Cardiac atrium fibroblast (primary cell): ENCODE results near the gene OXT. TPM values are rescaled to one million over a fixed set of nuclear protein-coding genes. Genes with fewer than 3 reads are reported as not detected.

Experiments
- total RNA-seq: library from RNA; depleted of rRNA; stranded (reverse); fragments of >200 nt; gene quantifications from 2 replicates; pipeline ENCODE4 v1.2.3, GENCODE V29; 2015

The OXT gene
- not detected in 2 replicates for total RNA-seq

GRCh38 chr20:3071610-3072529, at the start of gene OXT:
Gene OXT (plus strand): TSS chr20:3071620. CDS start chr20:3071656, 36 bp downstream.

GRCh38 chr20:3043322-3043721, 28.1 kb upstream of the OXT start, which contains the start of gene GNRH2:
Gene GNRH2 (plus strand): TSS chr20:3043622. CDS start chr20:3044415, 793 bp downstream.

GRCh38 chr20:3045816-3046676, 25.4 kb upstream of the OXT start, which contains the start of gene MRPS26:
Gene MRPS26 (plus strand): TSS chr20:3046052. CDS start chr20:3046069, 17 bp downstream.

GRCh38 chr20:3084283-3084985, 13.0 kb downstream of the OXT start, which contains the start of gene AVP:
Gene AVP (minus strand): TSS chr20:3084724. CDS start chr20:3084674, 50 bp downstream.

Other genes starting within 250 kb of the OXT start
- gene PCED1A, start 231.0 kb upstream of the OXT start, total RNA-seq, result 21.9 and 36.6 TPM in 2 replicates
- 31.1 and 40.6 TPM in 2 replicates for gene VPS16, start 230.9 kb upstream of the OXT start, total RNA-seq
- gene PTPRA, start 198.1 kb upstream of the OXT start, total RNA-seq, result 46.0 and 61.7 TPM in 2 replicates
- not detected in 2 replicates for gene GNRH2, start 28.0 kb upstream of the OXT start, total RNA-seq
- gene MRPS26, start 25.6 kb upstream of the OXT start, total RNA-seq, result 31.6 and 33.2 TPM in 2 replicates
- gene AVP, start 13.1 kb downstream of the OXT start, total RNA-seq, result not detected in 2 replicates
- gene FASTKD5, start 88.2 kb downstream of the OXT start, total RNA-seq, result 13.5 and 16.5 TPM in 2 replicates
- 2.4 and 3.2 TPM in 2 replicates for gene UBOX5, start 88.2 kb downstream of the OXT start, total RNA-seq
- 4.2 and 6.6 TPM in 2 replicates for gene LZTS3, start 101.9 kb downstream of the OXT start, total RNA-seq
- gene DDRGK1, start 133.1 kb downstream of the OXT start, total RNA-seq, result 54.9 and 87.8 TPM in 2 replicates
- 49.5 and 50.7 TPM in 2 replicates for gene ITPA, start 137.9 kb downstream of the OXT start, total RNA-seq
- 0.72 and 0.81 TPM in 2 replicates for gene SLC4A11, start 167.6 kb downstream of the OXT start, total RNA-seq